Kidney (tissue), 14 donors: ENCODE results near the gene CNTN4. TPM values are rescaled to one million over a fixed set of nuclear protein-coding genes. Genes with fewer than 3 reads are reported as not detected.

Experiments used
- DNase-seq, 5 donors: peaks; one replicate each; pipeline ENCODE4 v3.0.0-alpha.2; 2013 to 2020
- FAIRE-seq: peaks from 2 replicates; lab custom pipeline; 2012; peaks lifted over from hg19 to GRCh38; lab: Jason Lieb, UNC
- H3K27ac ChIP-seq, 2 donors: one replicate each; pipeline ENCODE4 v1.7.0; 2013; ENCODE audit warnings: low read depth in 2 of 2, low read length in 2 of 2, inconsistent platforms in 1 of 2
- H3K27me3 ChIP-seq: one replicate; pipeline ENCODE4 v1.7.1; 2013; ENCODE audit warnings: low read length, inconsistent platforms; ENCODE audit not compliant: control insufficient read depth, insufficient read depth
- H3K36me3 ChIP-seq, 3 donors: one replicate each; pipeline versions ENCODE4 v1.7.0 to v1.7.1; 2013; ENCODE audit warnings: low read length in 3 of 3, control low read depth in 1 of 3, inconsistent platforms in 1 of 3; ENCODE audit not compliant: insufficient read depth in 3 of 3, control insufficient read depth in 2 of 3
- H3K4me1 ChIP-seq, 3 donors: one replicate each; pipeline versions ENCODE4 v1.7.0 to v1.7.1; 2013; ENCODE audit warnings: low read length in 3 of 3, inconsistent platforms in 1 of 3, low read depth in 1 of 3; ENCODE audit not compliant: control insufficient read depth in 2 of 3, insufficient read depth in 2 of 3
- H3K4me3 ChIP-seq, 3 donors: one replicate each; pipeline versions ENCODE4 v1.7.0 to v1.8.1; 2013; ENCODE audit warnings: low read length in 3 of 3, control low read depth in 1 of 3, inconsistent platforms in 1 of 3
- H3K9ac ChIP-seq, 3 donors: one replicate each; pipeline versions ENCODE4 v1.7.0 to v1.7.1; 2013; ENCODE audit warnings: low read length in 3 of 3, control low read depth in 1 of 3, inconsistent platforms in 1 of 3
- H3K9me3 ChIP-seq, 3 donors: one replicate each; pipeline versions ENCODE4 v1.7.0 to v1.7.1; 2013; ENCODE audit warnings: low read length in 3 of 3, control low read depth in 1 of 3, inconsistent platforms in 1 of 3; ENCODE audit not compliant: control insufficient read depth in 2 of 3, insufficient read depth in 1 of 3
- CTCF ChIP-seq: IDR thresholded peaks from 3 replicates; pipeline ENCODE4 v1.5.1; 2012; ENCODE audit warnings: mild to moderate bottlenecking, moderate library complexity, borderline replicate concordance; ENCODE audit not compliant: insufficient read depth; ENCODE audit errors: extremely low read depth
- intact Hi-C: fragments of 100-400 bp; cut with DNase I; formaldehyde crosslinking; loops from one replicate; pipeline ENCODE4 v1.11.1; 2022
- polyA plus RNA-seq: library from polyadenylated mRNA; stranded (reverse); fragments of 350-450 nt; fragmentation: Illumina TruSeq; extraction: RNeasy Lipid Tissue Mini Kit (QIAGEN cat#74804); gene quantifications from one replicate; pipeline ENCODE4 v1.2.3, GENCODE V29; 2014; ENCODE audit warnings: low read depth, low replicate concordance; ENCODE audit not compliant: insufficient read depth
- total RNA-seq: library from RNA; stranded (reverse); fragmentation: NEBNext Ultra II Directional; extraction: Animal tissue kit (Norgen Biotek cat#: 25700); gene quantifications from one replicate; pipeline ENCODE4 v1.2.1, GENCODE V29; 2021
- donor health status: control.
- donor health status: control.
- donor health status: control.
- donor health status: control.
- donor health status: control.
- donor health status: DM: yes; HTN: yes; CAD: no.
- donor health status: Normal renal cell carcinoma (clear cell type).

CNTN4 gene
- total and polyA plus RNA-seq, 2 donors from 2014 or later = 2.2 to 13.4 TPM

GRCh38 chr3:2770451-2770850, 671.8 kb downstream of the CNTN4 start:
- no peak overlapping the region for H3K4me3 ChIP-seq
- no peak for FAIRE-seq
- H3K9ac ChIP-seq = no peak overlapping the region
- no peak overlapping the region for H3K27ac ChIP-seq
- DNase-seq = peak in 4 of 5 donors; percentile 36 to 86 (median 60)
- no peaks in the 10 kb centered on the region for H3K36me3 ChIP-seq
- intact Hi-C loops = no loop called here
- peaks cover 0 to 5% (median 0%) of the 10 kb centered on the region in 3 donors for H3K4me1 ChIP-seq
- H3K9me3 ChIP-seq = no peaks in the 10 kb centered on the region
- H3K27me3 ChIP-seq = no peaks in the 10 kb centered on the region
- TF ChIP-seq CTCF = no peak

GRCh38 chr3:2771193-2771592, 672.5 kb downstream of the CNTN4 start:
- Histone ChIP-seq H3K4me3 (no peak overlapping the region), H3K27ac (no peak overlapping the region), H3K36me3 (no peaks in the 10 kb centered on the region), H3K9me3 (no peaks in the 10 kb centered on the region), H3K27me3 (no peaks in the 10 kb centered on the region), H3K9ac (no peak overlapping the region), H3K4me1 (peaks cover 0 to 5% (median 0%) of the 10 kb centered on the region in 3 donors)
- intact Hi-C loops = no loop called here
- TF ChIP-seq CTCF = no peak
- FAIRE-seq (no peak), DNase-seq (no peak)

- Histone ChIP-seq H3K36me3 (no peaks in the 10 kb centered on the region), H3K9ac (no peak overlapping the region), H3K27me3 (no peaks in the 10 kb centered on the region), H3K9me3 (no peaks in the 10 kb centered on the region), H3K27ac (no peak overlapping the region), H3K4me3 (no peak overlapping the region), H3K4me1 (peaks cover 0 to 5% (median 0%) of the 10 kb centered on the region in 3 donors)
- no peak for TF ChIP-seq CTCF
- intact Hi-C loops = no loop called here
- FAIRE-seq (no peak), DNase-seq (no peak)
Observed at GRCh38 chr3:2771741-2772140, 673.1 kb downstream of the CNTN4 start.

- no peak for TF ChIP-seq CTCF
- Histone ChIP-seq H3K36me3 (no peaks in the 10 kb centered on the region), H3K9me3 (no peaks in the 10 kb centered on the region), H3K4me1 (peaks cover 0 to 5% (median 0%) of the 10 kb centered on the region in 3 donors), H3K27ac (no peak overlapping the region), H3K27me3 (no peaks in the 10 kb centered on the region), H3K4me3 (no peak overlapping the region), H3K9ac (no peak overlapping the region)
- DNase-seq (no peak), FAIRE-seq (no peak)
- intact Hi-C loops = no loop called here
Observed at GRCh38 chr3:2772803-2773202, 674.1 kb downstream of the CNTN4 start.
